ENCODE results near the gene CCDC188. TPM values are rescaled to one million over a fixed set of nuclear protein-coding genes. Genes with fewer than 3 reads are reported as not detected.
A peak's percentile ranks its signal among the peaks of the same experiment; 100 is the strongest.
"Not testable (repeated sequence)": the region's sequence is repeated elsewhere in the genome, so short reads cannot be mapped to it uniquely, and the experiment has no call there.

Gene CCDC188
- total RNA-seq, 6 donors from 2014 or later, result 0.46 to 2.1 (median 1.2) TPM

GRCh38 chr22:20164863-20165262 lies 14.0 kb upstream of the CCDC188 start:
- H3K27me3 ChIP-seq, result no peaks in the 10 kb centered on the region
- H3K4me3 ChIP-seq, result no peak overlapping the region
- H3K4me1 ChIP-seq, result no peaks in the 10 kb centered on the region
- H3K27ac ChIP-seq, result no peak overlapping the region
- WGBS, 2 donors, result 64 to 90% methylated on average over 4 to 11 of the region's 11 CpGs
- H3K36me3 ChIP-seq, result no peaks in the 10 kb centered on the region
- peak in 1 of 2 donors; percentile 23 for DNase-seq
- TF ChIP-seq POLR2A (IDR thresholded peaks at IDR 0.05) (no peak), EP300 (IDR thresholded peaks at IDR 0.05) (no peak), CTCF (IDR thresholded peaks at IDR 0.05) (no peak), POLR2AphosphoS5 (IDR thresholded peaks at IDR 0.05) (no peak)
- ATAC-seq (ENCODE audit: low FRiP score in 2 of 2), result no peak
- no peaks in the 10 kb centered on the region for H3K9me3 ChIP-seq

- TF ChIP-seq POLR2AphosphoS5 (IDR thresholded peaks at IDR 0.05) (no peak), EP300 (IDR thresholded peaks at IDR 0.05) (no peak), POLR2A (IDR thresholded peaks at IDR 0.05) (no peak), CTCF (IDR thresholded peaks at IDR 0.05) (no peak)
- ATAC-seq (ENCODE audit: low FRiP score in 2 of 2) (no peak), DNase-seq (peak in 1 of 2 donors; percentile 42)
- H3K9me3 ChIP-seq, result no peaks in the 10 kb centered on the region
- peaks cover 0 to 4% (median 0%) of the 10 kb centered on the region in 4 donors for H3K27me3 ChIP-seq
- no peaks in the 10 kb centered on the region for H3K36me3 ChIP-seq
- H3K4me3 ChIP-seq, result no peak overlapping the region
- peaks cover 0 to 7% (median 3%) of the 10 kb centered on the region in 4 donors for H3K4me1 ChIP-seq
- WGBS, 2 donors, result 74 to 79% methylated on average over 8 to 10 of the region's 10 CpGs
- H3K27ac ChIP-seq, result no peak overlapping the region
Measured at GRCh38 chr22:20160041-20160440, 9.2 kb upstream of the CCDC188 start.

- H3K9me3 ChIP-seq; H3K27me3 ChIP-seq; H3K27ac ChIP-seq; H3K36me3 ChIP-seq; H3K4me1 ChIP-seq; H3K4me3 ChIP-seq; ATAC-seq (ENCODE audit: low FRiP score in 2 of 2): not testable (repeated sequence)
- peak in 1 of 2 donors; percentile 51 for DNase-seq
- 71 to 81% methylated on average over 3 to 10 of the region's 14 CpGs for WGBS, 2 donors
Measured at GRCh38 chr22:20159531-20159930, 8.7 kb upstream of the CCDC188 start.

GRCh38 chr22:20159076-20159475 lies 8.2 kb upstream of the CCDC188 start:
- WGBS, 2 donors, result 34% methylated on average over 8 of the region's 9 CpGs; no CpG with 5 or more reads in 1 of the 2 donors
- peaks cover 0 to 6% (median 0%) of the 10 kb centered on the region in 4 donors for H3K27me3 ChIP-seq
- peaks cover 0 to 9% (median 5%) of the 10 kb centered on the region in 4 donors for H3K4me1 ChIP-seq
- H3K27ac ChIP-seq, result no peak overlapping the region
- H3K9me3 ChIP-seq, result no peaks in the 10 kb centered on the region
- no peaks in the 10 kb centered on the region for H3K36me3 ChIP-seq
- ATAC-seq (ENCODE audit: low FRiP score in 2 of 2), result no peak
- no peak for TF ChIP-seq CTCF (IDR thresholded peaks at IDR 0.05)
- TF ChIP-seq EP300 (IDR thresholded peaks at IDR 0.05), result no peak
- no peak for TF ChIP-seq POLR2A (IDR thresholded peaks at IDR 0.05)
- no peak for TF ChIP-seq POLR2AphosphoS5 (IDR thresholded peaks at IDR 0.05)
- H3K4me3 ChIP-seq, result no peak overlapping the region
- peak in 1 of 2 donors; percentile 58 for DNase-seq

GRCh38 chr22:20158391-20159036 lies 7.7 kb upstream of the CCDC188 start:
- peak in 1 of 2 donors; percentile 66 for DNase-seq

More at GRCh38 chr22:20158391-20159036, 7.7 kb upstream of the CCDC188 start:
- 65 to 69% methylated on average over 5 to 9 of the region's 15 CpGs for WGBS, 2 donors
- no peak overlapping the region for H3K4me3 ChIP-seq
- H3K9me3 ChIP-seq, result no peaks in the 10 kb centered on the region
- TF ChIP-seq EP300 (IDR thresholded peaks at IDR 0.05), result no peak
- no peak for TF ChIP-seq CTCF (IDR thresholded peaks at IDR 0.05)
- no peak for TF ChIP-seq POLR2AphosphoS5 (IDR thresholded peaks at IDR 0.05)
- no peak for TF ChIP-seq POLR2A (IDR thresholded peaks at IDR 0.05)
- no peak overlapping the region for H3K27ac ChIP-seq
- no peak for ATAC-seq (ENCODE audit: low FRiP score in 2 of 2)
- peaks cover 0 to 9% (median 5%) of the 10 kb centered on the region in 4 donors for H3K4me1 ChIP-seq
- H3K27me3 ChIP-seq, result peaks cover 0 to 6% (median 0%) of the 10 kb centered on the region in 4 donors
- no peaks in the 10 kb centered on the region for H3K36me3 ChIP-seq
